Activated CD8-positive, alpha-beta T cell treated with anti-CD3 and anti-CD28 coated beads, Interleukin-2, amount 10 ng/mL, durations not matched to agents 7 days and 5 days (primary cell): ENCODE measurements around the gene FAM98B. TPM values are rescaled to one million over a fixed set of nuclear protein-coding genes. Genes with fewer than 3 reads are reported as not detected.
A peak's percentile ranks its signal among the peaks of the same experiment; 100 is the strongest.

ENCODE experiments used
- ATAC-seq: fragments of 150-1000 bp; cut with Tn5 transposase; one replicate; pipeline ENCODE4 v1.10.0; 2021; ENCODE audit warnings: moderate library complexity
- CTCF ChIA-PET: fragments of 350-600 bp; sonication (Branson Sonifier 250); formaldehyde crosslinking; loops from one replicate; lab custom pipeline; 2021; ENCODE audit warnings: antibody characterized with exemption; lab: Charles Lee
- POLR2A ChIA-PET: fragments of 350-600 bp; sonication (Branson Sonifier 250); formaldehyde crosslinking; loops from one replicate; lab custom pipeline; 2021; ENCODE audit warnings: antibody characterized with exemption; lab: Charles Lee
- DNase-seq: peaks from one replicate; pipeline ENCODE4 v3.0.0-alpha.2; 2020
- H3K27ac Mint-ChIP-seq: one replicate; pipeline ENCODE4 v1.8.0; 2021; ENCODE audit warnings: mild to moderate bottlenecking, mixed read lengths
- H3K27me3 Mint-ChIP-seq: one replicate; pipeline ENCODE4 v1.8.0; 2021; ENCODE audit warnings: low read depth, mixed read lengths
- H3K36me3 Mint-ChIP-seq: one replicate; pipeline ENCODE4 v1.8.0; 2021; ENCODE audit warnings: low read depth, mixed read lengths
- H3K4me1 Mint-ChIP-seq: one replicate; pipeline ENCODE4 v1.8.0; 2021; ENCODE audit warnings: low read depth, mixed read lengths
- H3K4me3 Mint-ChIP-seq: one replicate; pipeline ENCODE4 v1.8.0; 2021; ENCODE audit warnings: mild to moderate bottlenecking, mixed read lengths
- H3K9me3 Mint-ChIP-seq: one replicate; pipeline ENCODE4 v1.8.0; 2022; ENCODE audit warnings: mixed read lengths; ENCODE audit not compliant: insufficient read depth
- total RNA-seq, 2 experiments: library from RNA; stranded (reverse); gene quantifications; one replicate each; pipeline ENCODE4 v1.2.3, GENCODE V29; 2021

The FAM98B gene
- total RNA-seq, 2 experiments from 2014 or later = 42.8 to 43.9 TPM

- Mint-ChIP-seq H3K4me3 (no peak overlapping the region), H3K36me3 (peaks cover 66% of the 10 kb centered on the region), H3K9me3 (no peaks in the 10 kb centered on the region), H3K27ac (no peak overlapping the region), H3K4me1 (peaks cover 28% of the 10 kb centered on the region), H3K27me3 (no peaks in the 10 kb centered on the region)
- ChIA-PET POLR2A (interaction anchor here (0.6 to 1.8 kb wide), 4 partner anchors 10 to 162 kb away, joined by 3 to 6 read pairs (median 4); no protein-coding TSS in a partner anchor), CTCF (interaction anchor here (0.9 to 4.6 kb wide), 5 partner anchors 11 to 177 kb away, joined by 3 to 29 read pairs (median 11); no protein-coding TSS in a partner anchor)
- no peak for DNase-seq
- no peak for ATAC-seq
Observed at GRCh38 chr15:38522922-38523321, 69.0 kb downstream of the FAM98B start.

- ChIA-PET POLR2A (interaction anchor here (1.8 kb wide), 1 partner anchor 14 kb away, joined by 4 read pairs; no protein-coding TSS in a partner anchor), CTCF (interaction anchor here (1.0 to 4.6 kb wide), 5 partner anchors 40 to 175 kb away, joined by 3 to 20 read pairs (median 4); partner anchors contain the start of gene RASGRP1)
- no peak for ATAC-seq
- H3K27ac Mint-ChIP-seq = peak overlapping the region; percentile 12
- no peak overlapping the region for H3K4me3 Mint-ChIP-seq
- no peaks in the 10 kb centered on the region for H3K9me3 Mint-ChIP-seq
- peaks cover 69% of the 10 kb centered on the region for H3K36me3 Mint-ChIP-seq
- no peaks in the 10 kb centered on the region for H3K27me3 Mint-ChIP-seq
- no peak for DNase-seq
- H3K4me1 Mint-ChIP-seq = peaks cover 38% of the 10 kb centered on the region
Observed at GRCh38 chr15:38524156-38524555, 70.2 kb downstream of the FAM98B start.

DNA sequence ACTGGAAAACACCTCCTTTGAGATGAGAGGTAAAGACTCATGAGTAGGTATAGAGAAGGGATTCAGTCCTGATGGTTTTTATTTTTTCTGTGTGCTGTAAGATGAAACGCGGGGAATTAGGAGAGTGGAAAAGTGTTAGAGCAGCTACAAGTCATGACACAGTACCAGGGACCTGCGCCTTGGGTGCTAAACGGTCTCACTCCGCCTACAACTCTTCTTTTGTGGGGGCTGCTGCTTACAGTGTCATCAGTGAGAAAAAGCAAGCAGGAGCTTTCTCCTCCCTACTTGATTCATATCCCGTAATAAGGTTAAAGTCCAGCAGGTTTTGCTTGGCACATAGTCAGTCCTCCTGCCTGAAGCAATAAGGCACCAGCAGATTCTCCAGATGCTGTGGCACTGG, 71.6 kb downstream of the FAM98B start:
- DNase-seq (no peak), ATAC-seq (no peak)
- Mint-ChIP-seq H3K27me3 (no peaks in the 10 kb centered on the region), H3K4me1 (peaks cover 46% of the 10 kb centered on the region), H3K4me3 (no peak overlapping the region), H3K36me3 (peaks cover 74% of the 10 kb centered on the region), H3K9me3 (no peaks in the 10 kb centered on the region), H3K27ac (no peak overlapping the region)
- CTCF ChIA-PET = interaction anchor here (0.6 to 1.8 kb wide), 6 partner anchors 15 to 174 kb away, joined by 3 to 7 read pairs (median 4); no protein-coding TSS in a partner anchor
- POLR2A ChIA-PET = no interaction called here

- Mint-ChIP-seq H3K4me1 (peaks cover 52% of the 10 kb centered on the region), H3K36me3 (peaks cover 81% of the 10 kb centered on the region), H3K27ac (peak overlapping the region; percentile 27), H3K27me3 (no peaks in the 10 kb centered on the region), H3K4me3 (no peak overlapping the region), H3K9me3 (no peaks in the 10 kb centered on the region)
- CTCF ChIA-PET = interaction anchor here (0.6 to 1.7 kb wide), 3 partner anchors 16 to 163 kb away, joined by 3 to 4 read pairs (median 3); no protein-coding TSS in a partner anchor
- DNase-seq (no peak), ATAC-seq (no peak)
- POLR2A ChIA-PET = interaction anchor here (0.8 kb wide), 1 partner anchor 33 kb away, joined by 3 read pairs; no protein-coding TSS in a partner anchor
Observed at GRCh38 chr15:38526158-38526557, 72.2 kb downstream of the FAM98B start.

- POLR2A ChIA-PET = no interaction called here
- H3K27ac Mint-ChIP-seq = peak overlapping the region; percentile 11
- DNase-seq (no peak), ATAC-seq (no peak)
- no peaks in the 10 kb centered on the region for H3K9me3 Mint-ChIP-seq
- peaks cover 88% of the 10 kb centered on the region for H3K36me3 Mint-ChIP-seq
- H3K4me1 Mint-ChIP-seq = peaks cover 62% of the 10 kb centered on the region
- H3K4me3 Mint-ChIP-seq = no peak overlapping the region
- CTCF ChIA-PET = interaction anchor here (0.6 to 1.0 kb wide), 4 partner anchors 11 to 162 kb away, joined by 3 to 4 read pairs (median 3); no protein-coding TSS in a partner anchor
- no peaks in the 10 kb centered on the region for H3K27me3 Mint-ChIP-seq
Observed at GRCh38 chr15:38528294-38528693, 74.4 kb downstream of the FAM98B start.

DNA sequence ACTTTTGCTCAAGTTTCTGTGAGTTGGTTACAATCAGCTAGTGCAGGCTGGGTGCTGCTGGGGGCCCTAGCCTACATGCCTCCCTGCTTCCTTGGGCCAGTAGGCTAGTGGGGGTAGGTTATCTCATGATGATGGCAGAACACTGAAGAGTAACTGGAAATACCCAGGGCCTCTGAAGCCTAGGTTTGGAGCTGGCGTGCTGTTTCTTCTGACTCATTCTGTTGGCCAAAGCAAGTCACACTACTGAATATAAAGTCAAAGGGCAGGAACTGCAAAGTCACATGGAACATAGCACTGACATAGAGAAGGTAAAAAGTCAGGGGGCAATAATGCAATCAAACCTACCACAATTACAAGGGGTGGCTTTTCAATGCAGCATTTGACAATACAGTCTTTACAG, 76.2 kb downstream of the FAM98B start:
- H3K27ac Mint-ChIP-seq = peak overlapping the region; percentile 15

GRCh38 chr15:38531509-38531908, 77.6 kb downstream of the FAM98B start:
- no peak for ATAC-seq
- CTCF ChIA-PET = interaction anchor here (0.9 to 4.9 kb wide), 9 partner anchors 10 to 168 kb away, joined by 3 to 21 read pairs (median 5); no protein-coding TSS in a partner anchor
- peak overlapping the region; percentile 27 for H3K27ac Mint-ChIP-seq
- no peak overlapping the region for H3K4me3 Mint-ChIP-seq
- H3K4me1 Mint-ChIP-seq = peaks cover 85% of the 10 kb centered on the region
- H3K27me3 Mint-ChIP-seq = no peaks in the 10 kb centered on the region
- H3K36me3 Mint-ChIP-seq = peaks cover 96% of the 10 kb centered on the region
- POLR2A ChIA-PET = interaction anchor here (0.8 kb wide), 1 partner anchor 10 kb away, joined by 4 read pairs; no protein-coding TSS in a partner anchor
- DNase-seq = peak; percentile 12
- no peaks in the 10 kb centered on the region for H3K9me3 Mint-ChIP-seq

More for the DNA sequence above, 76.2 kb downstream of the FAM98B start:
- peak; percentile 24 for DNase-seq
- Mint-ChIP-seq H3K4me3 (no peak overlapping the region), H3K36me3 (peaks cover 95% of the 10 kb centered on the region), H3K4me1 (peaks cover 71% of the 10 kb centered on the region), H3K9me3 (no peaks in the 10 kb centered on the region), H3K27me3 (no peaks in the 10 kb centered on the region)
- no peak for ATAC-seq
- ChIA-PET CTCF (interaction anchor here (1.1 to 2.6 kb wide), 7 partner anchors 11 to 169 kb away, joined by 4 to 12 read pairs (median 6); partner anchors contain the start of gene FAM98B), POLR2A (interaction anchor here (1.2 kb wide), 1 partner anchor 34 kb away, joined by 3 read pairs; no protein-coding TSS in a partner anchor)

DNA sequence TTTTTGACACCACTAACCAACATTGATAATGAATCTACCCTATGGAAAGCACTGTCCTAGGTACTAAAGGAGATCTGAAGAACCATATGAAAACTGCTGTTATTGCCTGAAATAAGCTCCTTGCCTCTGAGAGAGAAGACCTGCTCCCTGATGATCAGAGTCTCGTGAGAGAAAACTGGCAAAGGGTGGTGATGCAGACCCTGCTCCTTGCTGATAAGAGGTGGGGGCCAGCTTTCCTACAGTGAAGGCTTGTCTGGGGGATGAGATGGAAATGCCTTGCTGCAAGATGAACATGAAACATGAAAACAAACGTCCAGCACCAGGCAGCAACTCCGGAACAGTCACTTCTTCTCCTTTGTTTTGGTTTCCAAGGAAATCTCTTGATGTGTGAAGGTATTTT, 78.8 kb downstream of the FAM98B start:
- H3K27ac Mint-ChIP-seq = peak overlapping the region; percentile 56
- no peaks in the 10 kb centered on the region for H3K9me3 Mint-ChIP-seq
- peaks cover 92% of the 10 kb centered on the region for H3K4me1 Mint-ChIP-seq
- H3K4me3 Mint-ChIP-seq = no peak overlapping the region
- ChIA-PET CTCF (interaction anchor here (1.0 to 4.9 kb wide), 5 partner anchors 11 to 158 kb away, joined by 3 to 21 read pairs (median 5); partner anchors contain the start of gene RASGRP1), POLR2A (interaction anchor here (0.7 to 2.2 kb wide), 2 partner anchors 28 to 31 kb away, joined by 4 to 9 read pairs; no protein-coding TSS in a partner anchor)
- DNase-seq = no peak
- ATAC-seq = no peak
- H3K27me3 Mint-ChIP-seq = no peaks in the 10 kb centered on the region
- peaks cover 96% of the 10 kb centered on the region for H3K36me3 Mint-ChIP-seq

- ChIA-PET POLR2A (interaction anchor here (0.6 to 2.2 kb wide), 2 partner anchors 30 to 86 kb away, joined by 3 to 9 read pairs; no protein-coding TSS in a partner anchor), CTCF (interaction anchor here (1.7 to 4.9 kb wide), 4 partner anchors 31 to 166 kb away, joined by 5 to 21 read pairs (median 12); partner anchors contain the start of gene RASGRP1)
- Mint-ChIP-seq H3K27me3 (no peaks in the 10 kb centered on the region), H3K9me3 (no peaks in the 10 kb centered on the region), H3K4me1 (peaks cover 94% of the 10 kb centered on the region), H3K36me3 (peaks cover 96% of the 10 kb centered on the region), H3K4me3 (no peak overlapping the region), H3K27ac (peak overlapping the region; percentile 56)
- peak; percentile 20 for DNase-seq
- no peak for ATAC-seq
Observed at GRCh38 chr15:38533416-38533915, 79.5 kb downstream of the FAM98B start.

DNA sequence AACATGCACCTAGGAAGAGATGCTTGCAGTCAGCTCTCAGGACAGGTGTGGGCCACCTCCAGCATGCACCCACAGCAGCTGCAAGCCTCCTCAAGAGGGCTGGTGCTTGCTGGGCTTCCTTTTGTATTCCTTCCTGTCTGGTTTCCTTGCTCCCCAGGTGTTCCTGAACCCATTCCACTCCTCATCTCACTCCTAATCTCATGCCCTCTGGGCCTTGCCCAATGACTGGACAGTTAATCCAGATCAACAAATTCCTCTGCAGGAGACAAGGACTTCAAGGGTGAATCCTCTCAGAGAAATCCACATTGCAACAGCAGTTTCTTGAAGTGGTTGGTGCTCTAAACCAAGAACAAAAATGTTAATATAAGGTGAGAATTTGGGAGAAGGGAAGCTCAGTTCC, 80.0 kb downstream of the FAM98B start:
- Mint-ChIP-seq H3K9me3 (no peaks in the 10 kb centered on the region), H3K4me1 (peaks cover 96% of the 10 kb centered on the region), H3K27ac (peak overlapping the region; percentile 56), H3K27me3 (no peaks in the 10 kb centered on the region), H3K36me3 (peaks cover 96% of the 10 kb centered on the region), H3K4me3 (no peak overlapping the region)
- ATAC-seq (no peak), DNase-seq (peak; percentile 21)
- CTCF ChIA-PET = interaction anchor here (0.9 to 4.9 kb wide), 8 partner anchors 27 to 166 kb away, joined by 3 to 21 read pairs (median 5); partner anchors contain the start of gene RASGRP1
- POLR2A ChIA-PET = interaction anchor here (0.6 to 2.2 kb wide), 4 partner anchors 30 to 85 kb away, joined by 3 to 9 read pairs (median 3); partner anchors contain the start of gene FAM98B

GRCh38 chr15:38534691-38535090, 80.8 kb downstream of the FAM98B start:
- DNase-seq (peak; percentile 21), ATAC-seq (peak; percentile 25)
- Mint-ChIP-seq H3K4me1 (peaks cover 97% of the 10 kb centered on the region), H3K27ac (peak overlapping the region; percentile 73), H3K4me3 (no peak overlapping the region), H3K36me3 (peaks cover 95% of the 10 kb centered on the region), H3K27me3 (no peaks in the 10 kb centered on the region), H3K9me3 (no peaks in the 10 kb centered on the region)
- POLR2A ChIA-PET = interaction anchor here (0.8 to 1.5 kb wide), 2 partner anchors 36 to 81 kb away, joined by 3 read pairs; partner anchors contain the start of gene FAM98B
- CTCF ChIA-PET = interaction anchor here (0.9 to 4.9 kb wide), 10 partner anchors 26 to 165 kb away, joined by 3 to 21 read pairs (median 4); no protein-coding TSS in a partner anchor
